ENCODE results near the gene THEMIS. TPM values are rescaled to one million over a fixed set of nuclear protein-coding genes. Genes with fewer than 3 reads are reported as not detected.

Gene THEMIS
- total and polyA plus RNA-seq, 2 experiments from 2014 or later: not detected

DNA sequence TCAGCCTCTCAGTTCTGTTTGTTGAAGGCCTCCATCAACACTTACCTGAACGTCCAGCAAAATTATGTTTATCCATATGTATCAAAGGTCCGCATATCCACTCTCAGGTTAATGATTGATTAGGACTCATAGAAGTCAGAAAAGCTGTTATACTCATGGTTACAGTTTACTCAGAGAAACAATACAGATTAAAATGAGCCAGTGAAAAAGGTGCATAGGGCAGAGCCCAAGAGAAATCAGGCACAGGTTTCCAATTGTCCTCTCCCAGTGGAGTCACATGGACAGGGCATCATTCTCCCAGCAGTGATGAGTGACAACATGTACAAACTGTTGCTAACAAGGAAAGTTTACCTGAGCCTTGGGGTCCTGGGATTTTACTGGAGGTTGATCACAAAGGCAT is 36.2 kb downstream of the THEMIS start:
- Histone ChIP-seq H3K4me3 (no peak overlapping the region), H3K79me2 (replicated peaks; ENCODE audit: insufficient read depth) (no peaks in the 10 kb centered on the region), H3K36me3 (ENCODE audit: insufficient read depth) (no peaks in the 10 kb centered on the region), H4K20me1 (replicated peaks; ENCODE audit: insufficient read depth) (no peaks in the 10 kb centered on the region), H3K27ac (ENCODE audit: low read depth) (no peak overlapping the region), H2AFZ (no peak overlapping the region), H3K9me2 (ENCODE audit: insufficient read depth) (no peaks in the 10 kb centered on the region), H3F3A (replicated peaks; ENCODE audit: low read depth) (no peaks in the 10 kb centered on the region), H3K4me1 (ENCODE audit: insufficient read depth) (no peaks in the 10 kb centered on the region), H3K4me2 (no peak overlapping the region), H3K27me3 (ENCODE audit: insufficient read depth) (no peaks in the 10 kb centered on the region)
- H3K27ac Mint-ChIP-seq: no peak overlapping the region; the same call in 1 of the 2 replicates
- H3K4me1 Mint-ChIP-seq: no peaks in the 10 kb centered on the region
- ATAC-seq (no peak), DNase-seq (ENCODE audit: low spot score) (no peak)
- no peaks in the 10 kb centered on the region for H3K36me3 Mint-ChIP-seq (ENCODE audit: low read depth)
- H3K9me3 Mint-ChIP-seq: no peaks in the 10 kb centered on the region
- no peaks in the 10 kb centered on the region for H3K27me3 Mint-ChIP-seq (ENCODE audit: insufficient read depth, low read depth, poor library complexity)
- H3K4me3 Mint-ChIP-seq: no peak overlapping the region
- no peak for TF ChIP-seq ZNF114 (CRISPR knock-in tag; IDR thresholded peaks at IDR 0.05)
- TF ChIP-seq CREB1 (CRISPR knock-in tag; IDR thresholded peaks at IDR 0.05; ENCODE audit: low read depth): no peak
- TF ChIP-seq, protein P1, sequence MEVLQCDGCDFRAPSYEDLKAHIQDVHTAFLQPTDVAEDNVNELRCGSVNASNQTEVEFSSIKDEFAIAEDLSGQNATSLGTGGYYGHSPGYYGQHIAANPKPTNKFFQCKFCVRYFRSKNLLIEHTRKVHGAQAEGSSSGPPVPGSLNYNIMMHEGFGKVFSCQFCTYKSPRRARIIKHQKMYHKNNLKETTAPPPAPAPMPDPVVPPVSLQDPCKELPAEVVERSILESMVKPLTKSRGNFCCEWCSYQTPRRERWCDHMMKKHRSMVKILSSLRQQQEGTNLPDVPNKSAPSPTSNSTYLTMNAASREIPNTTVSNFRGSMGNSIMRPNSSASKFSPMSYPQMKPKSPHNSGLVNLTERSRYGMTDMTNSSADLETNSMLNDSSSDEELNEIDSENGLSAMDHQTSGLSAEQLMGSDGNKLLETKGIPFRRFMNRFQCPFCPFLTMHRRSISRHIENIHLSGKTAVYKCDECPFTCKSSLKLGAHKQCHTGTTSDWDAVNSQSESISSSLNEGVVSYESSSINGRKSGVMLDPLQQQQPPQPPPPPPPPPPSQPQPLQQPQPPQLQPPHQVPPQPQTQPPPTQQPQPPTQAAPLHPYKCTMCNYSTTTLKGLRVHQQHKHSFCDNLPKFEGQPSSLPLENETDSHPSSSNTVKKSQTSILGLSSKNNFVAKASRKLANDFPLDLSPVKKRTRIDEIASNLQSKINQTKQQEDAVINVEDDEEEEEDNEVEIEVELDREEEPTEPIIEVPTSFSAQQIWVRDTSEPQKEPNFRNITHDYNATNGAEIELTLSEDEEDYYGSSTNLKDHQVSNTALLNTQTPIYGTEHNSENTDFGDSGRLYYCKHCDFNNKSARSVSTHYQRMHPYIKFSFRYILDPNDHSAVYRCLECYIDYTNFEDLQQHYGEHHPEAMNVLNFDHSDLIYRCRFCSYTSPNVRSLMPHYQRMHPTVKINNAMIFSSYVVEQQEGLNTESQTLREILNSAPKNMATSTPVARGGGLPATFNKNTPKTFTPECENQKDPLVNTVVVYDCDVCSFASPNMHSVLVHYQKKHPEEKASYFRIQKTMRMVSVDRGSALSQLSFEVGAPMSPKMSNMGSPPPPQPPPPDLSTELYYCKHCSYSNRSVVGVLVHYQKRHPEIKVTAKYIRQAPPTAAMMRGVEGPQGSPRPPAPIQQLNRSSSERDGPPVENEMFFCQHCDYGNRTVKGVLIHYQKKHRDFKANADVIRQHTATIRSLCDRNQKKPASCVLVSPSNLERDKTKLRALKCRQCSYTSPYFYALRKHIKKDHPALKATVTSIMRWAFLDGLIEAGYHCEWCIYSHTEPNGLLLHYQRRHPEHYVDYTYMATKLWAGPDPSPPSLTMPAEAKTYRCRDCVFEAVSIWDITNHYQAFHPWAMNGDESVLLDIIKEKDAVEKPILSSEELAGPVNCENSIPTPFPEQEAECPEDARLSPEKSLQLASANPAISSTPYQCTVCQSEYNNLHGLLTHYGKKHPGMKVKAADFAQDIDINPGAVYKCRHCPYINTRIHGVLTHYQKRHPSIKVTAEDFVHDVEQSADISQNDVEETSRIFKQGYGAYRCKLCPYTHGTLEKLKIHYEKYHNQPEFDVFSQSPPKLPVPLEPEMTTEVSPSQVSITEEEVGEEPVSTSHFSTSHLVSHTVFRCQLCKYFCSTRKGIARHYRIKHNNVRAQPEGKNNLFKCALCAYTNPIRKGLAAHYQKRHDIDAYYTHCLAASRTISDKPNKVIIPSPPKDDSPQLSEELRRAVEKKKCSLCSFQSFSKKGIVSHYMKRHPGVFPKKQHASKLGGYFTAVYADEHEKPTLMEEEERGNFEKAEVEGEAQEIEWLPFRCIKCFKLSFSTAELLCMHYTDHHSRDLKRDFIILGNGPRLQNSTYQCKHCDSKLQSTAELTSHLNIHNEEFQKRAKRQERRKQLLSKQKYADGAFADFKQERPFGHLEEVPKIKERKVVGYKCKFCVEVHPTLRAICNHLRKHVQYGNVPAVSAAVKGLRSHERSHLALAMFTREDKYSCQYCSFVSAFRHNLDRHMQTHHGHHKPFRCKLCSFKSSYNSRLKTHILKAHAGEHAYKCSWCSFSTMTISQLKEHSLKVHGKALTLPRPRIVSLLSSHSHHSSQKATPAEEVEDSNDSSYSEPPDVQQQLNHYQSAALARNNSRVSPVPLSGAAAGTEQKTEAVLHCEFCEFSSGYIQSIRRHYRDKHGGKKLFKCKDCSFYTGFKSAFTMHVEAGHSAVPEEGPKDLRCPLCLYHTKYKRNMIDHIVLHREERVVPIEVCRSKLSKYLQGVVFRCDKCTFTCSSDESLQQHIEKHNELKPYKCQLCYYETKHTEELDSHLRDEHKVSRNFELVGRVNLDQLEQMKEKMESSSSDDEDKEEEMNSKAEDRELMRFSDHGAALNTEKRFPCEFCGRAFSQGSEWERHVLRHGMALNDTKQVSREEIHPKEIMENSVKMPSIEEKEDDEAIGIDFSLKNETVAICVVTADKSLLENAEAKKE (CRISPR knock-in tag; IDR thresholded peaks at IDR 0.05): no peak
- TF ChIP-seq, protein P2, sequence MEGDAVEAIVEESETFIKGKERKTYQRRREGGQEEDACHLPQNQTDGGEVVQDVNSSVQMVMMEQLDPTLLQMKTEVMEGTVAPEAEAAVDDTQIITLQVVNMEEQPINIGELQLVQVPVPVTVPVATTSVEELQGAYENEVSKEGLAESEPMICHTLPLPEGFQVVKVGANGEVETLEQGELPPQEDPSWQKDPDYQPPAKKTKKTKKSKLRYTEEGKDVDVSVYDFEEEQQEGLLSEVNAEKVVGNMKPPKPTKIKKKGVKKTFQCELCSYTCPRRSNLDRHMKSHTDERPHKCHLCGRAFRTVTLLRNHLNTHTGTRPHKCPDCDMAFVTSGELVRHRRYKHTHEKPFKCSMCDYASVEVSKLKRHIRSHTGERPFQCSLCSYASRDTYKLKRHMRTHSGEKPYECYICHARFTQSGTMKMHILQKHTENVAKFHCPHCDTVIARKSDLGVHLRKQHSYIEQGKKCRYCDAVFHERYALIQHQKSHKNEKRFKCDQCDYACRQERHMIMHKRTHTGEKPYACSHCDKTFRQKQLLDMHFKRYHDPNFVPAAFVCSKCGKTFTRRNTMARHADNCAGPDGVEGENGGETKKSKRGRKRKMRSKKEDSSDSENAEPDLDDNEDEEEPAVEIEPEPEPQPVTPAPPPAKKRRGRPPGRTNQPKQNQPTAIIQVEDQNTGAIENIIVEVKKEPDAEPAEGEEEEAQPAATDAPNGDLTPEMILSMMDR (conservative IDR thresholded peaks at IDR 0.05; ENCODE audit: low read depth in 2 of 2): no peak
- no peak for TF ChIP-seq JUNB (IDR thresholded peaks at IDR 0.05; ENCODE audit: unreplicated experiment)
- TF ChIP-seq STAT1 (IDR thresholded peaks at IDR 0.05; ENCODE audit: unreplicated experiment): no peak
- no peak for TF ChIP-seq EZH2 (IDR thresholded peaks at IDR 0.05; ENCODE audit: low read depth, unreplicated experiment)
- no peak for TF ChIP-seq NANOG (IDR thresholded peaks at IDR 0.05; ENCODE audit: borderline replicate concordance)
- no peak for TF ChIP-seq POLR2AphosphoS5 (IDR thresholded peaks at IDR 0.05; ENCODE audit: low read depth)
- TF ChIP-seq EZH2phosphoT487 (IDR thresholded peaks at IDR 0.05; ENCODE audit: unreplicated experiment): no peak
- TF ChIP-seq, protein P3, sequence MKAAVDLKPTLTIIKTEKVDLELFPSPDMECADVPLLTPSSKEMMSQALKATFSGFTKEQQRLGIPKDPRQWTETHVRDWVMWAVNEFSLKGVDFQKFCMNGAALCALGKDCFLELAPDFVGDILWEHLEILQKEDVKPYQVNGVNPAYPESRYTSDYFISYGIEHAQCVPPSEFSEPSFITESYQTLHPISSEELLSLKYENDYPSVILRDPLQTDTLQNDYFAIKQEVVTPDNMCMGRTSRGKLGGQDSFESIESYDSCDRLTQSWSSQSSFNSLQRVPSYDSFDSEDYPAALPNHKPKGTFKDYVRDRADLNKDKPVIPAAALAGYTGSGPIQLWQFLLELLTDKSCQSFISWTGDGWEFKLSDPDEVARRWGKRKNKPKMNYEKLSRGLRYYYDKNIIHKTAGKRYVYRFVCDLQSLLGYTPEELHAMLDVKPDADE (IDR thresholded peaks at IDR 0.05): no peak
- no peak for TF ChIP-seq ZNF331 (CRISPR knock-in tag; IDR thresholded peaks at IDR 0.05; ENCODE audit: low read depth)
- TF ChIP-seq, protein P4, sequence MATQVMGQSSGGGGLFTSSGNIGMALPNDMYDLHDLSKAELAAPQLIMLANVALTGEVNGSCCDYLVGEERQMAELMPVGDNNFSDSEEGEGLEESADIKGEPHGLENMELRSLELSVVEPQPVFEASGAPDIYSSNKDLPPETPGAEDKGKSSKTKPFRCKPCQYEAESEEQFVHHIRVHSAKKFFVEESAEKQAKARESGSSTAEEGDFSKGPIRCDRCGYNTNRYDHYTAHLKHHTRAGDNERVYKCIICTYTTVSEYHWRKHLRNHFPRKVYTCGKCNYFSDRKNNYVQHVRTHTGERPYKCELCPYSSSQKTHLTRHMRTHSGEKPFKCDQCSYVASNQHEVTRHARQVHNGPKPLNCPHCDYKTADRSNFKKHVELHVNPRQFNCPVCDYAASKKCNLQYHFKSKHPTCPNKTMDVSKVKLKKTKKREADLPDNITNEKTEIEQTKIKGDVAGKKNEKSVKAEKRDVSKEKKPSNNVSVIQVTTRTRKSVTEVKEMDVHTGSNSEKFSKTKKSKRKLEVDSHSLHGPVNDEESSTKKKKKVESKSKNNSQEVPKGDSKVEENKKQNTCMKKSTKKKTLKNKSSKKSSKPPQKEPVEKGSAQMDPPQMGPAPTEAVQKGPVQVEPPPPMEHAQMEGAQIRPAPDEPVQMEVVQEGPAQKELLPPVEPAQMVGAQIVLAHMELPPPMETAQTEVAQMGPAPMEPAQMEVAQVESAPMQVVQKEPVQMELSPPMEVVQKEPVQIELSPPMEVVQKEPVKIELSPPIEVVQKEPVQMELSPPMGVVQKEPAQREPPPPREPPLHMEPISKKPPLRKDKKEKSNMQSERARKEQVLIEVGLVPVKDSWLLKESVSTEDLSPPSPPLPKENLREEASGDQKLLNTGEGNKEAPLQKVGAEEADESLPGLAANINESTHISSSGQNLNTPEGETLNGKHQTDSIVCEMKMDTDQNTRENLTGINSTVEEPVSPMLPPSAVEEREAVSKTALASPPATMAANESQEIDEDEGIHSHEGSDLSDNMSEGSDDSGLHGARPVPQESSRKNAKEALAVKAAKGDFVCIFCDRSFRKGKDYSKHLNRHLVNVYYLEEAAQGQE (IDR thresholded peaks at IDR 0.05; ENCODE audit: unreplicated experiment): no peak
